Measurements from ENCODE around the gene NSG1. TPM values are rescaled to one million over a fixed set of nuclear protein-coding genes. Genes with fewer than 3 reads are reported as not detected.

The NSG1 gene
- total RNA-seq, 2 experiments from 2014 or later, result 1.9 to 2.1 TPM

DNA sequence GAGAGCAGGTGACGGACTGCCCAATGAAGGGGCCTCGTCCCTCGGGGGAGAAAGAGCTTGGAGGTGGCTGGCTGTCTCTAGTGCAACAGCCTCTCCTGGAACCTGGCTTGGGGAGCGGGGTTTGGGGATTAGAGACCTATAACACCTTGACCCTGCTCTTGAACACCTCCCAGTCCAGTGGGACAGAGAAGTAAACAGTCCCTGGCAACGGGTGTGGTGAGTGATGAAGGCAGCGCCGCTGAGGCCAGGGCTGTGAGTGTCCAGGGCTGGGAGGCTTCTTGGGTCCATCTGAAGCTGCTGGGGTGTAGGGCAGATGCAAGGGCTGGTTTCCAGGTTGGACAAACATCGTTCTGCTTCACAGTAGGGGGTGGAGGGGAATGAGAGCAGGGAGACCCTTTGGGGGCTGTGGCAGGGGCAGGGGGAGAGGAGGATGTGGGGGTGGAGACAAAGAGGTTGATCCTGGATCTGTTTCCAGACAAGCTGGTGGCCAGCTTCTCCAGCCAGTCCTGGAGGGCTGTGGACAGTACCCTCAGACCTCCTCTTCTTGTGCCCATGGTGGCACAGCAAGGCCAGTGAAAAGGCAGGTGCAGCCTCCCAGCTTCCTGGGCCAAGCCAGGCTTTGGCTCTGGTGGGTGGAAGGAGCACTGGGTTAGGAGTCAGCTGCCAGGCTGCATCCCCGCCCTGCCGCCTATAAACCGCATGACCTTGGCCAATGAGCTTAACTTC is 3.8 kb downstream of the NSG1 start:
- H3K4me1 Mint-ChIP-seq (ENCODE audit: low read depth), result peaks cover 8% of the 10 kb centered on the region
- no peak for DNase-seq
- H3K9me3 Mint-ChIP-seq, result no peaks in the 10 kb centered on the region
- intact Hi-C loops (cut with micrococcal nuclease), result no loop called here
- no peak overlapping the region for H3K27ac Mint-ChIP-seq
- CTCF ChIA-PET, result interaction anchor here (0.5 to 0.6 kb wide), 2 partner anchors 40 to 88 kb away, joined by 4 read pairs; no protein-coding TSS in a partner anchor
- no peak overlapping the region for H3K4me3 Mint-ChIP-seq
- H3K36me3 Mint-ChIP-seq (ENCODE audit: low read depth), result no peaks in the 10 kb centered on the region
- peaks cover 9% of the 10 kb centered on the region for H3K27me3 Mint-ChIP-seq (ENCODE audit: low read depth)

DNA sequence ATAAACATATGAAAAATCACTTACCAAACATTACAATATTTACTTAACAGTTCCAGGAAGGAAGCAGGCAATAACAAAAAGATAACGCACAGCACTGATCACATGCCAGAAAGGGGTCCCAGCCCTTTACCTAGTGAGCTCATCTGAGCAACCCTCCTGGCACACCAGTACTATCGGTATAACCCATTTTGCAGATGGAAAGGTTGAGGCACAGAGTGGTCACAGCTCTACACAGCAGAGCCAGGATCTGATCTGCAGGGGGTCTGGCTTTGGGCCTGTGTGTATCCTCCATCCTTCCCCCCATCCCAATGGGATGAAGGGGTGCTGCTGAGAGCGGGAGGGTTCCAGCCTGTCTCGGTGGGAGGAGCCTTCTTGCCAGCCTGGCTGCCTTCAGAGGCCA is 5.0 kb downstream of the NSG1 start:
- Mint-ChIP-seq H3K27ac (no peak overlapping the region), H3K4me3 (no peak overlapping the region), H3K9me3 (no peaks in the 10 kb centered on the region), H3K27me3 (ENCODE audit: low read depth) (peaks cover 5% of the 10 kb centered on the region), H3K4me1 (ENCODE audit: low read depth) (peaks cover 4% of the 10 kb centered on the region), H3K36me3 (ENCODE audit: low read depth) (no peaks in the 10 kb centered on the region)
- DNase-seq, result no peak
- CTCF ChIA-PET, result no interaction called here
- intact Hi-C loops (cut with micrococcal nuclease), result no loop called here

DNA sequence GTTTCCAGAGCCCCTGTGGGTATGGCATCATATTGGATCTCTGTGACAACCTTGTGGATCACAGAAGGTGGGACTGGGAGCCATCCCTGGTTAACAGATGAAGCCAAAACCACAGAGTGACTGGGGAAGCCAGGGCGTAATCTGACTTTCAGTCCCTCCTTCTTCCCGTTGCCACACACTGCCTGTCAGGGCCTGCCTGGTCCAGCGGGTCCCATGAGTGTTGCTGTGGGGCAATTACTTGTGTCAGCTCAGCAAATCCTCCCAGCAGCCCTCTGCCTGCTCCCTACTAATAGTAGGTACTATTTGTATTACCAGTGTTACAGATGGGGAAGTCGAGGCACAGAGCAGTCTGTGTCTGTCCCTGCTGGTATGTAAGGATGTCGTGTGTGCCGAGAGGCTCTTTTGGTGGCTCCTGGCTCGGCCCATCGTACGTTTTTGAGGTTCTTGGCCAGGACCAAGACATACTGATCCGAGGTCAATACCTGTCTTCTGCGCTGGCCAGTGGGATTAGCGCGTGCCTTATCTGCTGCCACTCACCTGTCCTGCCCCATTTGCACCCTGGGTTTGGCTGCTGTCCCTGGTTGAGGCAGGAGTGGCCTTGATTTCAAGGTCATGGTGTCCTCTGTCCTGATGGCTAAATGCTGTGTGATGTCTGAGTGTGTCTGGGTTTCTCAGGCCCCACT is 5.7 kb downstream of the NSG1 start:
- H3K4me3 Mint-ChIP-seq, result no peak overlapping the region
- H3K27me3 Mint-ChIP-seq (ENCODE audit: low read depth), result peaks cover 5% of the 10 kb centered on the region
- no peak for DNase-seq
- intact Hi-C loops (cut with micrococcal nuclease), result no loop called here
- H3K9me3 Mint-ChIP-seq, result no peaks in the 10 kb centered on the region
- CTCF ChIA-PET, result no interaction called here
- H3K27ac Mint-ChIP-seq, result no peak overlapping the region
- H3K4me1 Mint-ChIP-seq (ENCODE audit: low read depth), result peaks cover 4% of the 10 kb centered on the region
- no peaks in the 10 kb centered on the region for H3K36me3 Mint-ChIP-seq (ENCODE audit: low read depth)

DNA sequence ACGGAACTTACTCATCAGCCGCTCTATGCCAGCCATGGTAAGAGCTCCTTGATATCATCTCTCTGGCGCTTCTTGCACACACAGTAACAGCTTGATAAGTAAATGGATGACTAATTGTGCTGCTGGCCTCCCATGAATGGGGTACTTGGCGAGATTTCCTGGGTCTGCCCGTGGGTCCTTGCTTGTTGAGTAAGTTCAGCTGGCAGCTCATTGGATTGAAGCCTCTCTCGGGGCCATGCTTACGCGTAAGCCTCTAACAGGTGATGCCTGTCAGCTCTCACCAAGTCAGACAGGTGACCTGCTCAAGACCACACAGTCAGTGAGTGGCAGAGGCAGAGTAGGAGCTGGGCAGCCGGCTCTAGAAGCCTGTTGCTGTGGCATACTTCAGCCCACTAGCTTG is 7.7 kb downstream of the NSG1 start:
- H3K27ac Mint-ChIP-seq, result no peak overlapping the region
- CTCF ChIA-PET, result interaction anchor here (0.6 to 1.1 kb wide), 2 partner anchors 10 to 27 kb away, joined by 4 read pairs; no protein-coding TSS in a partner anchor

DNA sequence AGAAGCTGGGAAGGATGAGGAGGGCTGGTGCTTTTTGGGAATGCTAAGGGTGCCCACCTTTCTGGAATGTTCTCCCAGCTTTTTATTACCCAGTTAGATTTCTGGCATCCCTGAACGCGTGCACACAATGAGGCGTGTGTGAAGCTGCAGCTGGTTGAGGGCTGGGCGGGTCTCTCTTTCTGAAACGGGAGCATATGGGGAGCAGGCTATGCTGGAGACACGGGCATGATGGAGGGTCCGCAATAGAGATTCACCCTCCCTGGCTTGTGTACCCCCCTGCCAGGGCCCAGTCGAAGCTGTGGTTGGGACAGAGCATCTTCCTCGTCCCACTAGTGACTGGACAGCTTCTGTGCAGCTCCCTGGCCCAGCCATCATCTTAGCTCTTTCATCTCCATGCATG is 8.5 kb downstream of the NSG1 start:
- Mint-ChIP-seq H3K9me3 (no peaks in the 10 kb centered on the region), H3K27me3 (ENCODE audit: low read depth) (no peaks in the 10 kb centered on the region), H3K4me1 (ENCODE audit: low read depth) (no peaks in the 10 kb centered on the region), H3K4me3 (no peak overlapping the region), H3K27ac (no peak overlapping the region), H3K36me3 (ENCODE audit: low read depth) (peaks cover 3% of the 10 kb centered on the region)
- no peak for DNase-seq
- intact Hi-C loops (cut with micrococcal nuclease), result no loop called here
- CTCF ChIA-PET, result interaction anchor here (0.6 kb wide), 2 partner anchors 26 to 483 kb away, joined by 3 to 4 read pairs; no protein-coding TSS in a partner anchor

More for the DNA sequence above, 7.7 kb downstream of the NSG1 start:
- intact Hi-C loops (cut with micrococcal nuclease), result no loop called here
- Mint-ChIP-seq H3K27me3 (ENCODE audit: low read depth) (no peaks in the 10 kb centered on the region), H3K4me1 (ENCODE audit: low read depth) (no peaks in the 10 kb centered on the region), H3K9me3 (no peaks in the 10 kb centered on the region), H3K4me3 (no peak overlapping the region), H3K36me3 (ENCODE audit: low read depth) (peaks cover 3% of the 10 kb centered on the region)
- no peak for DNase-seq

DNA sequence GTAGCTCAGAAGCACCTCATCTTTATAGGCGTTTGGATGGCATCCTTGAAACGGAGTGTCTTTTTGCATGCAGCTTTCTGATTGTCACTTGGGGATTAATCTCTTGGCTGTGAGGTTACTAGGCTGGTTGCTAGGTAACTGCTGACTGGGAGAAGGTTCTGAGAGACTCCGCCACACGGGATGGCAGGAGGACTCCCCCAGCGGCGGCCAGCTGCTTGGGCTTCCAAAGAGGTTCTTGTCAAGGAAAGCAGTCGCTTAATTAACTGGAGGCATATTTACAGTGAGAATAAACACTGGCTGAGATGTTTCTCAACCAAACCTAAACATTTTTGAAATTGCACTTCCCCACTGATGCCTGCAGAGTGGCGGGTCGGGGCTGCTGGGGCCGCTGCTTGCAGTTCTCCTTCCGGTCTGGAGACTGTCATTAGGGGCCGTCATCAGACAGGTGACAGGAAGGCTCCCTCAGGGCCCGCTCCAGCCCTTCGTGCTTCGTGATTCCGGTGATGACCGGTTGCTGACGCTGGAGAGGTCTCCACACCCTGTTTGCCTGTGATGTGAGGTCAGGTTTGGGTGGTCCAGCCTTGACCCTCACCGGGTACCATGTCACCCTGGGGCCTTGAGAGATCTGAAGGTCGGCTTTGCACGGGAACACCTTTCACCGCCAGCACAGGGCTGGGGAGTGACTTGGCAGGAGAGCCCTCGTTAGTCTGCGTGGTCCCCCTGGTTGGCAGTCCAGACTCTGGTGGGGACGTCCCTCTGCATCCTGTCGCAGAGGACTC is 9.1 kb downstream of the NSG1 start:
- Mint-ChIP-seq H3K27me3 (ENCODE audit: low read depth) (no peaks in the 10 kb centered on the region), H3K36me3 (ENCODE audit: low read depth) (peaks cover 3% of the 10 kb centered on the region), H3K9me3 (no peaks in the 10 kb centered on the region), H3K4me3 (no peak overlapping the region), H3K4me1 (ENCODE audit: low read depth) (no peaks in the 10 kb centered on the region), H3K27ac (no peak overlapping the region)
- intact Hi-C loops (cut with micrococcal nuclease), result no loop called here
- no peak for DNase-seq
- CTCF ChIA-PET, result interaction anchor here (0.6 kb wide), 1 partner anchor 483 kb away, joined by 3 read pairs; no protein-coding TSS in a partner anchor

DNA sequence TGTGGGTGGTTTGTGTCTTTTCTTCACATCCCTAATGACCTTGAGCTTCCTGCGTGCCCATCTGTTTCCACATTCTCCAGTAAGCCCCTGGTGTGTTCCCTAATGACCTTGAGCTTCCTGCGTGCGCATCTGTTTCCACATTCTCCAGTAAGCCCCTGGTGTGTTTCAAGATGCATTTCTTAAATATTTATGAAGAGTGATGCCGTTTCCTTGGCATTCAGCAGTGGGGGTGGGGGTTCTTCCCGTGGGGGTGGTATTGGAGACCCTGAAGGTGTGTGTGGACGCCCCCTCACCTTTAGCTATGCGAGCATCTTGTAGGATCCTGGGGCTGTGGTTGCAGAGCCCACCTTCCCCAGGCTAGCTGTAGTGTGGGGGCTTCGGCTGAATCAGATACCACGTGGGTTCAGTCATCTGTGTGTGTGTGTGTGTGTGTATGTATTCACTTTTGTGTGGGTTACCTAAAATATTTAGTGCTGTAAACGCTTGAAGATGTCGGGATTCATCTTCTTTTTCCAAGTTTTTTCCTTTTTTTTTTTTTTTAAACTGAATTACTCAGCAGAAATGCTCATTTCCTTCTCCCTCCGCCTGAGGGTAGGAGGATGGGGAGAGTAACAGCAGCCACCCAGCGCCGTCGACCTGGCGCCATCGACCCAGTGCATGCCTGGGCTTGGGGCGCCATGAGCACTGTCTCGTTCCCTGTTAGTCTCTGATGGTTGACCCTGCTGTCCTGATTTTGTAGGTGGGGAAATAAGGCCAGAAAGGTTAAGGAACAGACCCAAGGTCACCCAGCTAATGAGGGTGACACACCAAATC is 9.9 kb downstream of the NSG1 start:
- Mint-ChIP-seq H3K36me3 (ENCODE audit: low read depth) (peaks cover 3% of the 10 kb centered on the region), H3K9me3 (no peaks in the 10 kb centered on the region), H3K4me1 (ENCODE audit: low read depth) (no peaks in the 10 kb centered on the region), H3K4me3 (no peak overlapping the region), H3K27ac (no peak overlapping the region), H3K27me3 (ENCODE audit: low read depth) (no peaks in the 10 kb centered on the region)
- CTCF ChIA-PET, result no interaction called here
- intact Hi-C loops (cut with micrococcal nuclease), result no loop called here
- DNase-seq, result no peak

DNA sequence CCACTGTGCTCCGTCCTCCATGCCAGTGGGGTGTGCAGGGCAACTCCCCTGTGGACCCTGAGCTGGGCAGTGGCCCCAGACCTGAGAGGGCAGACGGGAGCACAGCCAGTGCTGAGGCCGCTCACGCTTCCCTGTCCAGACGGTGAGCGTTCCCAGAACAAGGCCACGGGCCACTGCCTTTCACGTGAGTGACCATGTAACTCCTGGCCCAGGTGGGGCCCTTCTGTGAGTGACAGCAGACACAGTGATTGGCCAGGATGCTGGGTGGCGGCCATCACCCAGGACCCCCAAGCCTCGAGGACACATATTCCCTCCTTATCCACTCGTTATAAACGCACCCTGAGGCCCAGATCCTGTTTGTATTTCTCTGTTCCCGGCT is 10.5 kb downstream of the NSG1 start:
- H3K27me3 Mint-ChIP-seq (ENCODE audit: low read depth), result no peaks in the 10 kb centered on the region

DNA sequence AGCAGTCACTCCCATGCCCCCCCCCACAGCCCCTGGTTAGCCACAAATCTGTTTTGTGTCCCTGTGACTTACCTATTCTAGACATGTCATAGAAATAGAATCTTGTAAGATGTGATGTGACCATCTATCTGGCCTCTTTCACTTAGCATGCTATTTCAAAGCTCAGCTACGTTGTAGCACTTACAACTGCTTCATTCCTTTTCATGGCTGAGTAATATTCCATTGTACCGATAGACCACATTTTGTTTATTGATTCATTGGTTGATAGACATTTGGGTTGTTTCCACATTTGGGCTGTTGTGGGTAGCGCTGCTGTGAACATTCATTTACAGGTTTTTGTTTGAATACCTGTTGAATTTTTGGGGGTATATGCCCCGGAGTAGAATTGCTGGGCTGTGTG is 11.5 kb downstream of the NSG1 start:
- DNase-seq, result no peak
- CTCF ChIA-PET, result no interaction called here
- Mint-ChIP-seq H3K9me3 (no peaks in the 10 kb centered on the region), H3K27me3 (ENCODE audit: low read depth) (no peaks in the 10 kb centered on the region), H3K4me1 (ENCODE audit: low read depth) (no peaks in the 10 kb centered on the region), H3K36me3 (ENCODE audit: low read depth) (peaks cover 3% of the 10 kb centered on the region), H3K27ac (no peak overlapping the region), H3K4me3 (no peak overlapping the region)
- intact Hi-C loops (cut with micrococcal nuclease), result no loop called here

More for the DNA sequence above, 10.5 kb downstream of the NSG1 start:
- DNase-seq, result no peak
- no peak overlapping the region for H3K27ac Mint-ChIP-seq
- H3K9me3 Mint-ChIP-seq, result no peaks in the 10 kb centered on the region
- intact Hi-C loops (cut with micrococcal nuclease), result no loop called here
- no peak overlapping the region for H3K4me3 Mint-ChIP-seq
- peaks cover 3% of the 10 kb centered on the region for H3K36me3 Mint-ChIP-seq (ENCODE audit: low read depth)
- CTCF ChIA-PET, result no interaction called here
- H3K4me1 Mint-ChIP-seq (ENCODE audit: low read depth), result no peaks in the 10 kb centered on the region

DNA sequence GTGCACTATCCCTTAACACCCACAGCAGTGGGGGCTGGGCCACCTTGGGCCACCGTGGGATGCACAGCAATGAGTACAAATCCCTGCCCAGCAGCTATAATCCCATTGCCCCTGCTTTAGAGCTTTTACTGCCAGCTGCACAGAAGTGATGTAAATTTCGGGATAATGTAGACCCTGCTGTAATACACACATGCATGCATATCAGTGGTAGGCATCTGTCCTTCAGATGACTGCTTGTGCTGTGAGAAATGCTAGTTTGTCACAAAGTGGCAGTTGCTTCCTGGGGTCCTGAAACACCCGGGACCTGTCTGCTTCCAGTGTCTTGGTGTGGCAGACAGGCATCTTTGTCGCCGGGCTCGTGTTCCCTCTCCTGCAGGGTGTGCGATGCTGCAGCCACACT is 14.1 kb downstream of the NSG1 start:
- intact Hi-C loops (cut with micrococcal nuclease), result no loop called here
- Mint-ChIP-seq H3K9me3 (no peaks in the 10 kb centered on the region), H3K4me3 (no peak overlapping the region), H3K27me3 (ENCODE audit: low read depth) (no peaks in the 10 kb centered on the region), H3K4me1 (ENCODE audit: low read depth) (no peaks in the 10 kb centered on the region), H3K36me3 (ENCODE audit: low read depth) (peaks cover 3% of the 10 kb centered on the region), H3K27ac (no peak overlapping the region)
- CTCF ChIA-PET, result no interaction called here
- no peak for DNase-seq

DNA sequence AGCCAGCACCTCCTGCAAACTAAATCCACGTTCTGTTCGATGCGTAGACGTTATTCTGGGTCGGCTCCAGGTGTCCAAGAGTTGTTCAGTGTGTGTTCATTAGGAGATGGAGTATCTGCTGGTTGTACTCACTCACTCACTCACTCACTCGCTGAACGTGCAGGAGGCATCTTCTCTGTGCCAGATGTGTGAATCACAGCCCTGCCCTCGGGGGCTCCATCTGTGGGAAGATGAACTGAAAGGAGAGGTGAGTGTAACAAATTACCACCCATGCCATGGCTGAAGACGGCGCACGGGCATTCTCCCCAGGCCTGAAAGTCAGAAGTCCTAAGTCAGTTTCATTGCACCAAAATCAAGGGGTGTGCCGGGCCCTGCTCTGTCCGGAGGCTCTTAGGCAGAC is 16.1 kb downstream of the NSG1 start:
- H3K4me1 Mint-ChIP-seq (ENCODE audit: low read depth), result no peaks in the 10 kb centered on the region
- no peaks in the 10 kb centered on the region for H3K27me3 Mint-ChIP-seq (ENCODE audit: low read depth)
- no peak overlapping the region for H3K27ac Mint-ChIP-seq

DNA sequence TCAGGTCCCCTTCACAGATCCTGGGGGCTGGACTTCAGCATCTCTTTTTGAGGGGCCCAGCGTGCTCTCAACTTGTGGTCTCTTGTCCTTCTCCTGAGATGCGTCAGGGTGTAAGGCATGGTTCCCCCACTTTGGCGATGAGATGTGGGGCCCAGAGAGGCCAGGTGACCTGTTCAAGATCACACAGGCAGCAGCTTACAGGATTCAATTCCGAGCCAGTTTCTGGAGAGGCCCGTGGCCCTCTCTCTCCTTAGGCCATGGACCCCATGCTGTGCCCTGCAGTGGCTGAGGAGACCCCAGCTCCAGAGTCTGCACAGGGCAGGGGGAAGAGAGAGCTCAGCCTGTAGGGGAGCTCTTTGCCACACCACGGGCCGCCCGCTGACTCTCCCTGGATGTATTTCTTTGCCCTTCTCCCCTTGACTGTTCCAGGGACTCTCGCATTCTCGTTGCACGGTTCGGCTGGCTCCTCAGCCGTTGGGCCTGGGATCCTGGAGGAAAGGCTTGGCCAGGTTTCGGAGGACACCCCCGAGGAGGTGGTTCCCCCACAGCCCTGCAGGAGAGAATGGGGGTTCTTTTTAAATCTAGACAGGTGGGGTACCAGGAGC is 18.6 kb downstream of the NSG1 start:
- no peak for DNase-seq
- Mint-ChIP-seq H3K9me3 (no peaks in the 10 kb centered on the region), H3K36me3 (ENCODE audit: low read depth) (no peaks in the 10 kb centered on the region), H3K4me1 (ENCODE audit: low read depth) (no peaks in the 10 kb centered on the region), H3K27me3 (ENCODE audit: low read depth) (no peaks in the 10 kb centered on the region), H3K4me3 (no peak overlapping the region), H3K27ac (no peak overlapping the region)
- intact Hi-C loops (cut with micrococcal nuclease), result no loop called here
- CTCF ChIA-PET, result no interaction called here

More for the DNA sequence above, 16.1 kb downstream of the NSG1 start:
- intact Hi-C loops (cut with micrococcal nuclease), result no loop called here
- DNase-seq, result no peak
- H3K36me3 Mint-ChIP-seq (ENCODE audit: low read depth), result peaks cover 3% of the 10 kb centered on the region
- H3K4me3 Mint-ChIP-seq, result no peak overlapping the region
- no peaks in the 10 kb centered on the region for H3K9me3 Mint-ChIP-seq
- CTCF ChIA-PET, result no interaction called here
